Central memory CD8-positive, alpha-beta T cell (primary cell): Measurements from ENCODE around the gene COL6A5.
A peak's percentile ranks its signal among the peaks of the same experiment; 100 is the strongest.

ENCODE experiments used
- ATAC-seq: fragments of 150-1000 bp; cut with Tn5 transposase; replicated peaks from 2 replicates; pipeline ENCODE4 v1.10.0; 2022; ENCODE audit warnings: mild to moderate bottlenecking, moderate FRiP score, moderate number of reproducible peaks; ENCODE audit not compliant: poor library complexity, severe bottlenecking; ENCODE audit errors: extremely low read depth
- DNase-seq, 2 donors: peaks; one replicate each; pipeline ENCODE4 v3.0.0; 2021; ENCODE audit warnings: low spot score in 2 of 2
- H3K27ac Mint-ChIP-seq: one replicate; pipeline ENCODE4 v1.8.0; 2022; ENCODE audit warnings: low read depth, mild to moderate bottlenecking, moderate library complexity, mixed read lengths
- H3K27me3 Mint-ChIP-seq: one replicate; pipeline ENCODE4 v1.8.0; 2022; ENCODE audit warnings: mixed read lengths
- H3K36me3 Mint-ChIP-seq: one replicate; pipeline ENCODE4 v1.8.0; 2022; ENCODE audit warnings: mild to moderate bottlenecking, moderate library complexity, mixed read lengths; ENCODE audit not compliant: insufficient read depth
- H3K4me1 Mint-ChIP-seq: one replicate; pipeline ENCODE4 v1.8.0; 2022; ENCODE audit warnings: mixed read lengths
- H3K4me3 Mint-ChIP-seq: one replicate; pipeline ENCODE4 v1.8.0; 2022; ENCODE audit warnings: mild to moderate bottlenecking, moderate library complexity, mixed read lengths
- H3K9me3 Mint-ChIP-seq: one replicate; pipeline ENCODE4 v1.8.0; 2022; ENCODE audit warnings: mixed read lengths

Gene COL6A5

GRCh38 chr3:130514681-130515080 is 169.2 kb downstream of the COL6A5 start:
- no peak for DNase-seq
- no peak overlapping the region for H3K27ac Mint-ChIP-seq

GRCh38 chr3:130515755-130516154 is 170.3 kb downstream of the COL6A5 start:
- Mint-ChIP-seq H3K27ac (no peak overlapping the region), H3K9me3 (peaks cover 5% of the 10 kb centered on the region), H3K36me3 (peaks cover 1% of the 10 kb centered on the region), H3K27me3 (peaks cover 64% of the 10 kb centered on the region), H3K4me1 (no peaks in the 10 kb centered on the region), H3K4me3 (no peak overlapping the region)
- ATAC-seq = no peak
- DNase-seq = no peak

More at GRCh38 chr3:130514681-130515080, 169.2 kb downstream of the COL6A5 start:
- Mint-ChIP-seq H3K4me1 (no peaks in the 10 kb centered on the region), H3K27me3 (peaks cover 70% of the 10 kb centered on the region), H3K9me3 (peaks cover 5% of the 10 kb centered on the region), H3K36me3 (peaks cover 1% of the 10 kb centered on the region), H3K4me3 (no peak overlapping the region)
- no peak for ATAC-seq

GRCh38 chr3:130516645-130517512 is 171.4 kb downstream of the COL6A5 start, which contains the start of gene COL6A6:
Gene COL6A6 (plus strand): TSS chr3:130517177. CDS start chr3:130560365, 43,188 bp downstream.
- no peak for DNase-seq
- Mint-ChIP-seq H3K27ac (no peak within 1 kb of the TSS), H3K27me3 (peaks cover 53% of the 10 kb centered on the region), H3K4me1 (no peaks in the 10 kb centered on the region), H3K9me3 (peaks cover 5% of the 10 kb centered on the region), H3K4me3 (no peak within 1 kb of the TSS), H3K36me3 (peaks cover 1% of the 10 kb centered on the region)
- no peak for ATAC-seq

- Mint-ChIP-seq H3K4me3 (no peak overlapping the region), H3K27ac (no peak overlapping the region), H3K36me3 (peaks cover 1% of the 10 kb centered on the region), H3K4me1 (no peaks in the 10 kb centered on the region), H3K27me3 (peaks cover 51% of the 10 kb centered on the region), H3K9me3 (no peaks in the 10 kb centered on the region)
- ATAC-seq (no peak), DNase-seq (no peak)
Observed at GRCh38 chr3:130517602-130518001, 172.1 kb downstream of the COL6A5 start.

GRCh38 chr3:130519754-130520153 is 174.3 kb downstream of the COL6A5 start:
- Mint-ChIP-seq H3K27me3 (peaks cover 55% of the 10 kb centered on the region), H3K9me3 (no peaks in the 10 kb centered on the region), H3K27ac (no peak overlapping the region), H3K4me3 (no peak overlapping the region), H3K4me1 (no peaks in the 10 kb centered on the region), H3K36me3 (peaks cover 1% of the 10 kb centered on the region)
- DNase-seq (no peak), ATAC-seq (no peak)

GRCh38 chr3:130522399-130522798 is 176.9 kb downstream of the COL6A5 start:
- H3K4me1 Mint-ChIP-seq = no peaks in the 10 kb centered on the region
- H3K36me3 Mint-ChIP-seq = peaks cover 1% of the 10 kb centered on the region
- H3K9me3 Mint-ChIP-seq = no peaks in the 10 kb centered on the region
- no peak for DNase-seq
- H3K27ac Mint-ChIP-seq = no peak overlapping the region
- H3K27me3 Mint-ChIP-seq = peaks cover 46% of the 10 kb centered on the region
- H3K4me3 Mint-ChIP-seq = no peak overlapping the region
- no peak for ATAC-seq

GRCh38 chr3:130527426-130527825 is 182.0 kb downstream of the COL6A5 start:
- H3K4me3 Mint-ChIP-seq = no peak overlapping the region
- no peaks in the 10 kb centered on the region for H3K9me3 Mint-ChIP-seq
- no peak overlapping the region for H3K27ac Mint-ChIP-seq
- peaks cover 9% of the 10 kb centered on the region for H3K4me1 Mint-ChIP-seq
- ATAC-seq (no peak), DNase-seq (no peak)
- H3K27me3 Mint-ChIP-seq = peaks cover 33% of the 10 kb centered on the region
- H3K36me3 Mint-ChIP-seq = no peaks in the 10 kb centered on the region

- Mint-ChIP-seq H3K9me3 (no peaks in the 10 kb centered on the region), H3K4me3 (no peak overlapping the region), H3K27me3 (peaks cover 26% of the 10 kb centered on the region), H3K4me1 (peaks cover 9% of the 10 kb centered on the region), H3K27ac (no peak overlapping the region), H3K36me3 (no peaks in the 10 kb centered on the region)
- no peak for ATAC-seq
- no peak for DNase-seq
Observed at GRCh38 chr3:130528120-130528519, 182.6 kb downstream of the COL6A5 start.

GRCh38 chr3:130529486-130530215 is 184.2 kb downstream of the COL6A5 start:
- Mint-ChIP-seq H3K4me3 (no peak overlapping the region), H3K36me3 (no peaks in the 10 kb centered on the region), H3K9me3 (no peaks in the 10 kb centered on the region), H3K27ac (peak overlapping the region; percentile 1), H3K4me1 (peaks cover 9% of the 10 kb centered on the region), H3K27me3 (peaks cover 17% of the 10 kb centered on the region)
- DNase-seq = no peak
- ATAC-seq = no peak

GRCh38 chr3:130533247-130533646 is 187.8 kb downstream of the COL6A5 start:
- Mint-ChIP-seq H3K4me1 (peaks cover 9% of the 10 kb centered on the region), H3K27ac (no peak overlapping the region), H3K4me3 (no peak overlapping the region), H3K9me3 (no peaks in the 10 kb centered on the region), H3K36me3 (no peaks in the 10 kb centered on the region), H3K27me3 (peaks cover 26% of the 10 kb centered on the region)
- DNase-seq = no peak
- ATAC-seq = no peak
